Measurements from ENCODE around the gene ZBTB7B. TPM values are rescaled to one million over a fixed set of nuclear protein-coding genes. Genes with fewer than 3 reads are reported as not detected.

The ZBTB7B gene
- total RNA-seq, 2 experiments from 2014 or later: 22.8 to 25.1 TPM

DNA sequence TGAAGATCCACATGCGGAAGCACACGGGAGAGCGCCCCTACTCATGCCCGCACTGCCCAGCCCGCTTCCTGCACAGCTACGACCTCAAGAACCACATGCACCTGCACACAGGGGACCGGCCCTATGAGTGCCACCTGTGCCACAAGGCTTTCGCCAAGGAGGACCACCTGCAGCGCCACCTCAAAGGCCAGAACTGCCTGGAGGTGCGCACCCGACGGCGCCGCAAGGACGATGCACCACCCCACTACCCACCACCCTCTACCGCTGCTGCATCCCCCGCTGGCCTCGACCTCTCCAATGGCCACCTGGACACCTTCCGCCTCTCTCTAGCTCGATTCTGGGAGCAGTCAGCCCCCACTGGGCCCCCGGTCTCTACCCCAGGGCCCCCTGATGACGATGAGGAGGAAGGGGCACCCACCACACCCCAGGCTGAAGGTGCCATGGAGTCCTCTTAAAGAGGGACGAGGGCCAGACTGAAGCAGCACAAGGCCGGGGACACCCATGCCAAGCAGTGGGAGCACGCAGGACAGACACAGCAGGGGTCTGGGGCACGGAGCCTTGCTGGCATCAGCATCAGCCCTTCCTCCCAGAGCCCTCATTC is 13.7 kb downstream of the ZBTB7B start:
- POLR2A ChIA-PET: interaction anchor here (0.6 to 10.7 kb wide), 16 partner anchors 9 to 249 kb away, joined by 3 to 189 read pairs (median 13); partner anchors contain the start of genes ADAM15, CKS1B, FLAD1 and LENEP
- Histone ChIP-seq H3K27ac (ENCODE audit: low read depth in 1 of 2, low read length in 2 of 2) (peak overlapping the region; percentile 73 to 77), H3K4me3 (ENCODE audit: low read length) (peak overlapping the region; percentile 7), H3K4me1 (ENCODE audit: insufficient read depth, low read length) (peaks cover 86% of the 10 kb centered on the region), H3K36me3 (ENCODE audit: insufficient read depth, low read length) (peaks cover 50% of the 10 kb centered on the region), H3K9me3 (ENCODE audit: control insufficient read depth in 1 of 2, insufficient read depth in 1 of 2, low read length in 2 of 2) (no peaks in the 10 kb centered on the region), H3K27me3 (ENCODE audit: control insufficient read depth in 1 of 2, insufficient read depth in 2 of 2, low read length in 2 of 2) (no peaks in the 10 kb centered on the region)
- intact Hi-C loops (cut with DNase I, micrococcal nuclease): loop anchor here (2.0 to 5.0 kb wide), 6 partner anchors 34 to 459 kb away; partner anchors contain the start of genes FLAD1 (in 1 of the 2) and UBE2Q1 (in 1 of the 2)
- H3K4me1 Mint-ChIP-seq (ENCODE audit: low read depth): peaks cover 79% of the 10 kb centered on the region
- ATAC-seq (ENCODE audit: poor library complexity) (no peak), DNase-seq (peak in 4 of 14 experiments; percentile 46 to 66 (median 56))
- H3K36me3 Mint-ChIP-seq (ENCODE audit: low read depth): peaks cover 33% of the 10 kb centered on the region
- no peaks in the 10 kb centered on the region for H3K9me3 Mint-ChIP-seq
- H3K27ac Mint-ChIP-seq: peak overlapping the region; percentile 92
- H3K4me3 Mint-ChIP-seq: peak overlapping the region; percentile 55
- TF ChIP-seq CTCF (IDR thresholded peaks at IDR 0.05): no peak
- H3K27me3 Mint-ChIP-seq: no peaks in the 10 kb centered on the region
- CTCF ChIA-PET: interaction anchor here (1.0 to 9.7 kb wide), 15 partner anchors 9 to 457 kb away, joined by 3 to 159 read pairs (median 15); partner anchors contain the start of genes CKS1B, FLAD1, LENEP and PBXIP1

GRCh38 chr1:155017041-155017945 is 14.7 kb downstream of the ZBTB7B start:
- H3K4me3 ChIP-seq (ENCODE audit: low read length): peak overlapping the region; percentile 45
- Mint-ChIP-seq H3K4me1 (ENCODE audit: low read depth) (peaks cover 76% of the 10 kb centered on the region), H3K36me3 (ENCODE audit: low read depth) (peaks cover 33% of the 10 kb centered on the region)

More at GRCh38 chr1:155017041-155017945, 14.7 kb downstream of the ZBTB7B start:
- ATAC-seq (ENCODE audit: poor library complexity) (peak; percentile 86), DNase-seq (peak; percentile 84 to 95 (median 88))
- POLR2A ChIA-PET: interaction anchor here (0.6 to 10.7 kb wide), 16 partner anchors 10 to 458 kb away, joined by 3 to 189 read pairs (median 13); partner anchors contain the start of genes ADAM15, CKS1B, FLAD1 and LENEP
- Histone ChIP-seq H3K36me3 (ENCODE audit: insufficient read depth, low read length) (peaks cover 42% of the 10 kb centered on the region), H3K27me3 (ENCODE audit: control insufficient read depth in 1 of 2, insufficient read depth in 2 of 2, low read length in 2 of 2) (no peaks in the 10 kb centered on the region), H3K4me1 (ENCODE audit: insufficient read depth, low read length) (peaks cover 76% of the 10 kb centered on the region), H3K9me3 (ENCODE audit: control insufficient read depth in 1 of 2, insufficient read depth in 1 of 2, low read length in 2 of 2) (no peaks in the 10 kb centered on the region), H3K27ac (ENCODE audit: low read depth in 1 of 2, low read length in 2 of 2) (peak overlapping the region; percentile 73 to 77)
- Mint-ChIP-seq H3K27me3 (no peaks in the 10 kb centered on the region), H3K9me3 (no peaks in the 10 kb centered on the region), H3K27ac (peak overlapping the region; percentile 92), H3K4me3 (peak overlapping the region; percentile 67)
- CTCF ChIA-PET: interaction anchor here (0.5 to 9.7 kb wide), 40 partner anchors 10 to 1688 kb away, joined by 3 to 159 read pairs (median 6); partner anchors contain the start of genes ADAM15, CKS1B, FLAD1 and KRTCAP2
- peak; percentile 100 for TF ChIP-seq CTCF (IDR thresholded peaks at IDR 0.05)
- intact Hi-C loops (cut with DNase I, micrococcal nuclease): loop anchor here (1.0 to 5.0 kb wide), 11 partner anchors 16 to 460 kb away; partner anchors contain the start of genes CKS1B (in 1 of the 2), FLAD1 (in 1 of the 2) and UBE2Q1 (in 1 of the 2)

All from CD4-positive, alpha-beta T cell (primary cell).